IPS-18a (cell line): ENCODE results near the gene NUTF2.
"Not testable (repeated sequence)": the region's sequence is repeated elsewhere in the genome, so short reads cannot be mapped to it uniquely, and the experiment has no call there.

Experiments used
- H3K27ac ChIP-seq: one replicate; pipeline ENCODE4 v1.5.1; 2013; ENCODE audit warnings: low read length
- H3K27me3 ChIP-seq: one replicate; pipeline ENCODE4 v1.6.1; 2013; ENCODE audit warnings: mild to moderate bottlenecking, low read length; ENCODE audit not compliant: control insufficient read depth, insufficient read depth
- H3K36me3 ChIP-seq: one replicate; pipeline ENCODE4 v1.6.1; 2013; ENCODE audit warnings: low read depth, low read length; ENCODE audit not compliant: control insufficient read depth
- H3K4me1 ChIP-seq: one replicate; pipeline ENCODE4 v1.6.1; 2013; ENCODE audit warnings: low read depth, low read length; ENCODE audit not compliant: control insufficient read depth
- H3K4me3 ChIP-seq: one replicate; pipeline ENCODE4 v1.5.1; 2013; ENCODE audit warnings: low read length
- H3K9ac ChIP-seq: one replicate; pipeline ENCODE4 v1.6.1; 2013; ENCODE audit warnings: mild to moderate bottlenecking, low read length, moderate library complexity
- H3K9me3 ChIP-seq: one replicate; pipeline ENCODE4 v1.6.1; 2013; ENCODE audit warnings: low read depth, low read length; ENCODE audit not compliant: control insufficient read depth

NUTF2 gene

GRCh38 chr16:67814567-67814966 lies 32.2 kb upstream of the NUTF2 start:
- Histone ChIP-seq H3K4me1 (no peaks in the 10 kb centered on the region), H3K27me3 (no peaks in the 10 kb centered on the region), H3K4me3 (no peak overlapping the region), H3K9ac (no peak overlapping the region), H3K27ac (no peak overlapping the region), H3K9me3 (no peaks in the 10 kb centered on the region), H3K36me3 (no peaks in the 10 kb centered on the region)

- Histone ChIP-seq H3K4me3 (no peak overlapping the region), H3K27ac (no peak overlapping the region), H3K9me3 (no peaks in the 10 kb centered on the region), H3K9ac (no peak overlapping the region), H3K4me1 (no peaks in the 10 kb centered on the region), H3K36me3 (no peaks in the 10 kb centered on the region), H3K27me3 (no peaks in the 10 kb centered on the region)
These were observed 26.0 kb upstream of the NUTF2 start for GRCh38 chr16:67820608-67821259.

GRCh38 chr16:67822511-67822910 lies 24.2 kb upstream of the NUTF2 start:
- H3K36me3 ChIP-seq: peaks cover 12% of the 10 kb centered on the region
- no peak overlapping the region for H3K9ac ChIP-seq
- no peak overlapping the region for H3K4me3 ChIP-seq
- no peaks in the 10 kb centered on the region for H3K27me3 ChIP-seq
- no peak overlapping the region for H3K27ac ChIP-seq
- H3K9me3 ChIP-seq: no peaks in the 10 kb centered on the region
- H3K4me1 ChIP-seq: no peaks in the 10 kb centered on the region

- Histone ChIP-seq H3K27ac (no peak overlapping the region), H3K9ac (no peak overlapping the region), H3K4me1 (no peaks in the 10 kb centered on the region), H3K4me3 (no peak overlapping the region), H3K36me3 (peaks cover 31% of the 10 kb centered on the region), H3K27me3 (no peaks in the 10 kb centered on the region), H3K9me3 (no peaks in the 10 kb centered on the region)
These were observed 21.6 kb upstream of the NUTF2 start for GRCh38 chr16:67825119-67825518.

GRCh38 chr16:67825906-67826305 lies 20.8 kb upstream of the NUTF2 start:
- Histone ChIP-seq H3K36me3 (peaks cover 37% of the 10 kb centered on the region), H3K9ac (no peak overlapping the region)

GRCh38 chr16:67828651-67829050 lies 18.1 kb upstream of the NUTF2 start:
- Histone ChIP-seq H3K9me3 (no peaks in the 10 kb centered on the region), H3K4me1 (no peaks in the 10 kb centered on the region), H3K4me3 (no peak overlapping the region), H3K27ac (no peak overlapping the region), H3K36me3 (peaks cover 49% of the 10 kb centered on the region), H3K27me3 (no peaks in the 10 kb centered on the region), H3K9ac (no peak overlapping the region)

More at GRCh38 chr16:67825906-67826305, 20.8 kb upstream of the NUTF2 start:
- Histone ChIP-seq H3K27ac (no peak overlapping the region), H3K27me3 (no peaks in the 10 kb centered on the region), H3K4me3 (no peak overlapping the region), H3K4me1 (no peaks in the 10 kb centered on the region), H3K9me3 (no peaks in the 10 kb centered on the region)

GRCh38 chr16:67833030-67833414 lies 13.7 kb upstream of the NUTF2 start:
- Histone ChIP-seq H3K9ac (peak overlapping the region; percentile 65), H3K36me3 (peaks cover 36% of the 10 kb centered on the region), H3K4me3 (peak overlapping the region; percentile 73), H3K9me3 (no peaks in the 10 kb centered on the region), H3K27me3 (no peaks in the 10 kb centered on the region), H3K4me1 (no peaks in the 10 kb centered on the region), H3K27ac (no peak overlapping the region)

- Histone ChIP-seq H3K9ac (peak overlapping the region; percentile 65), H3K27ac (no peak overlapping the region), H3K36me3 (peaks cover 30% of the 10 kb centered on the region), H3K4me3 (peak overlapping the region; percentile 73), H3K4me1 (no peaks in the 10 kb centered on the region), H3K9me3 (no peaks in the 10 kb centered on the region), H3K27me3 (no peaks in the 10 kb centered on the region)
These were observed 13.1 kb upstream of the NUTF2 start for GRCh38 chr16:67833415-67834241.

- H3K4me1 ChIP-seq: no peaks in the 10 kb centered on the region
- no peaks in the 10 kb centered on the region for H3K9me3 ChIP-seq
- H3K36me3 ChIP-seq: peaks cover 26% of the 10 kb centered on the region
- no peak overlapping the region for H3K27ac ChIP-seq
- H3K27me3 ChIP-seq: no peaks in the 10 kb centered on the region
- H3K9ac ChIP-seq: no peak overlapping the region
- H3K4me3 ChIP-seq: peak overlapping the region; percentile 73
These were observed 12.5 kb upstream of the NUTF2 start for GRCh38 chr16:67834242-67834614.

- not testable (repeated sequence) for H3K4me3 ChIP-seq, H3K9ac ChIP-seq, H3K4me1 ChIP-seq, H3K27ac ChIP-seq, H3K27me3 ChIP-seq, H3K36me3 ChIP-seq, H3K9me3 ChIP-seq
These were observed 9.5 kb upstream of the NUTF2 start for GRCh38 chr16:67837190-67837589.

GRCh38 chr16:67837811-67838210 lies 8.9 kb upstream of the NUTF2 start:
- no peak overlapping the region for H3K4me3 ChIP-seq
- no peaks in the 10 kb centered on the region for H3K27me3 ChIP-seq
- H3K9me3 ChIP-seq: no peaks in the 10 kb centered on the region
- H3K36me3 ChIP-seq: no peaks in the 10 kb centered on the region
- no peak overlapping the region for H3K27ac ChIP-seq
- H3K4me1 ChIP-seq: peaks cover 6% of the 10 kb centered on the region
- no peak overlapping the region for H3K9ac ChIP-seq
